Fibroblast of pulmonary artery (primary cell): Measurements from ENCODE around the gene SFXN1.
"Not testable (repeated sequence)": the region's sequence is repeated elsewhere in the genome, so short reads cannot be mapped to it uniquely, and the experiment has no call there.

Experiments
- DNase-seq: peaks from one replicate; pipeline ENCODE4 v3.0.0-alpha.2; 2010; ENCODE audit warnings: low read depth
- H3K4me3 ChIP-seq: replicated peaks from 2 replicates; pipeline ENCODE4 v1.5.1; 2011; ENCODE audit warnings: low read depth, mild to moderate bottlenecking, control low read depth, low read length, moderate library complexity
- CTCF ChIP-seq: IDR thresholded peaks from 2 replicates; pipeline ENCODE4 v1.5.1; 2011; ENCODE audit warnings: mild to moderate bottlenecking, control low read depth, low read length, inconsistent platforms; ENCODE audit errors: missing control alignments

The SFXN1 gene

GRCh38 chr5:175521313-175521833, 43.0 kb downstream of the SFXN1 start:
- no peak for DNase-seq
- no peak overlapping the region for H3K4me3 ChIP-seq
- no peak for TF ChIP-seq CTCF

- no peak for DNase-seq
Measured at GRCh38 chr5:175523292-175523691, 44.9 kb downstream of the SFXN1 start.

GRCh38 chr5:175524211-175524610, 45.9 kb downstream of the SFXN1 start:
- no peak for TF ChIP-seq CTCF
- H3K4me3 ChIP-seq = no peak overlapping the region
- DNase-seq = no peak

More at GRCh38 chr5:175523292-175523691, 44.9 kb downstream of the SFXN1 start:
- H3K4me3 ChIP-seq = no peak overlapping the region
- no peak for TF ChIP-seq CTCF

- no peak for DNase-seq
- no peak overlapping the region for H3K4me3 ChIP-seq
- no peak for TF ChIP-seq CTCF
Measured at GRCh38 chr5:175526691-175527090, 48.3 kb downstream of the SFXN1 start.

GRCh38 chr5:175531361-175531760, 53.0 kb downstream of the SFXN1 start:
- no peak for TF ChIP-seq CTCF
- no peak for DNase-seq
- H3K4me3 ChIP-seq = no peak overlapping the region

- TF ChIP-seq CTCF = peak; percentile 90
- peak; percentile 84 for DNase-seq
- no peak overlapping the region for H3K4me3 ChIP-seq
Measured at GRCh38 chr5:175534070-175534932, 55.9 kb downstream of the SFXN1 start.

GRCh38 chr5:175535331-175535730, 57.0 kb downstream of the SFXN1 start:
- not testable (repeated sequence) for DNase-seq

More at GRCh38 chr5:175535331-175535730, 57.0 kb downstream of the SFXN1 start:
- not testable (repeated sequence) for H3K4me3 ChIP-seq
